Spinal cord (tissue), 10 donors: ENCODE data around the gene MGMT. TPM values are rescaled to one million over a fixed set of nuclear protein-coding genes. Genes with fewer than 3 reads are reported as not detected.

ENCODE experiments used
- DNase-seq, 6 donors: peaks; one replicate each; pipeline versions ENCODE4 v3.0.0 to v3.0.0-alpha.2; 2013 to 2015; ENCODE audit warnings: low spot score in 6 of 6, low read depth in 4 of 6
- H3K27ac ChIP-seq: one replicate; pipeline ENCODE4 v1.5.1; 2013; ENCODE audit warnings: low read depth, low read length, control low read depth
- H3K27me3 ChIP-seq: one replicate; pipeline ENCODE4 v1.6.1; 2013; ENCODE audit warnings: low read length; ENCODE audit not compliant: control insufficient read depth, insufficient read depth
- H3K36me3 ChIP-seq: one replicate; pipeline ENCODE4 v1.6.1; 2013; ENCODE audit warnings: low read length; ENCODE audit not compliant: control insufficient read depth, insufficient read depth
- H3K4me1 ChIP-seq: one replicate; pipeline ENCODE4 v1.6.1; 2013; ENCODE audit warnings: low read length; ENCODE audit not compliant: control insufficient read depth, insufficient read depth
- H3K4me3 ChIP-seq: one replicate; pipeline ENCODE4 v1.5.1; 2013; ENCODE audit warnings: low read depth, low read length, control low read depth
- H3K9me3 ChIP-seq: one replicate; pipeline ENCODE4 v1.6.1; 2013; ENCODE audit warnings: low read length; ENCODE audit not compliant: control insufficient read depth, insufficient read depth
- WGBS: methylation state at CpG from one replicate; pipeline ENCODE4 v1.1.5; 2013; ENCODE audit warnings: missing lambda C conversion rate; ENCODE audit not compliant: insufficient coverage; 5-methylcytosine and 5-hydroxymethylcytosine counted together
- polyA plus RNA-seq, 2 donors: library from polyadenylated mRNA; unstranded; fragments of 120-200 nt; gene quantifications; one replicate each; pipeline ENCODE4 v1.2.1, GENCODE V29; 2013; ENCODE audit not compliant: insufficient read length in 2 of 2
- total RNA-seq, 2 donors: library from RNA; depleted of rRNA in 1 of 2; stranded (reverse); fragments of 120-200 nt in 1 of 2; fragments of >200 nt in 1 of 2; gene quantifications; one replicate each; pipeline versions ENCODE4 v1.2.3 to v1.2.4, GENCODE V29; 2013 to 2014
- donor health status: healthy.

MGMT gene
- total and polyA plus RNA-seq, 4 donors: 10.4 to 31.9 (median 13.7) TPM

- DNase-seq: no peak
- Histone ChIP-seq H3K27ac (no peak overlapping the region), H3K4me1 (peaks cover 16% of the 10 kb centered on the region), H3K4me3 (no peak overlapping the region), H3K9me3 (no peaks in the 10 kb centered on the region), H3K36me3 (no peaks in the 10 kb centered on the region), H3K27me3 (no peaks in the 10 kb centered on the region)
- WGBS: 96% methylated on average over 8 of the region's 9 CpGs
Measured at GRCh38 chr10:129468187-129468586, 1.1 kb downstream of the MGMT start.

GRCh38 chr10:129470103-129470851, 3.2 kb downstream of the MGMT start:
- Histone ChIP-seq H3K27me3 (no peaks in the 10 kb centered on the region), H3K27ac (no peak overlapping the region), H3K4me1 (peaks cover 16% of the 10 kb centered on the region), H3K9me3 (no peaks in the 10 kb centered on the region), H3K4me3 (no peak overlapping the region), H3K36me3 (no peaks in the 10 kb centered on the region)
- WGBS: 68% methylated on average over 9 of the region's 11 CpGs
- DNase-seq: no peak

- Histone ChIP-seq H3K4me1 (peaks cover 9% of the 10 kb centered on the region), H3K27me3 (no peaks in the 10 kb centered on the region), H3K9me3 (no peaks in the 10 kb centered on the region), H3K36me3 (no peaks in the 10 kb centered on the region), H3K4me3 (no peak overlapping the region), H3K27ac (no peak overlapping the region)
- no peak for DNase-seq
- WGBS: 91% methylated on average over 7 of the region's 16 CpGs
Measured at GRCh38 chr10:129471447-129472175, 4.6 kb downstream of the MGMT start.

- Histone ChIP-seq H3K27me3 (no peaks in the 10 kb centered on the region), H3K9me3 (no peaks in the 10 kb centered on the region), H3K27ac (no peak overlapping the region), H3K4me1 (no peaks in the 10 kb centered on the region), H3K36me3 (peaks cover 4% of the 10 kb centered on the region), H3K4me3 (no peak overlapping the region)
- no peak for DNase-seq
- 88% methylated on average over 13 of the region's 22 CpGs for WGBS
Measured at GRCh38 chr10:129472696-129473555, 5.9 kb downstream of the MGMT start.

GRCh38 chr10:129474642-129475041, 7.6 kb downstream of the MGMT start:
- Histone ChIP-seq H3K27ac (no peak overlapping the region), H3K4me1 (no peaks in the 10 kb centered on the region), H3K27me3 (no peaks in the 10 kb centered on the region), H3K36me3 (peaks cover 4% of the 10 kb centered on the region), H3K9me3 (no peaks in the 10 kb centered on the region), H3K4me3 (no peak overlapping the region)
- no peak for DNase-seq
- 90% methylated on average over 11 of the region's 11 CpGs for WGBS

GRCh38 chr10:129476431-129476830, 9.4 kb downstream of the MGMT start:
- H3K27ac ChIP-seq: no peak overlapping the region
- WGBS: 94% methylated on average over 8 of the region's 8 CpGs
- peaks cover 4% of the 10 kb centered on the region for H3K36me3 ChIP-seq
- no peak for DNase-seq
- no peaks in the 10 kb centered on the region for H3K9me3 ChIP-seq
- H3K27me3 ChIP-seq: no peaks in the 10 kb centered on the region
- H3K4me3 ChIP-seq: no peak overlapping the region
- no peaks in the 10 kb centered on the region for H3K4me1 ChIP-seq

- no peaks in the 10 kb centered on the region for H3K4me1 ChIP-seq
- H3K9me3 ChIP-seq: no peaks in the 10 kb centered on the region
- DNase-seq: no peak
- H3K36me3 ChIP-seq: peaks cover 4% of the 10 kb centered on the region
- H3K4me3 ChIP-seq: no peak overlapping the region
- no peak overlapping the region for H3K27ac ChIP-seq
- H3K27me3 ChIP-seq: no peaks in the 10 kb centered on the region
- WGBS: 100% methylated on average over 3 of the region's 5 CpGs
Measured at GRCh38 chr10:129477051-129477450, 10.0 kb downstream of the MGMT start.

GRCh38 chr10:129481641-129482040, 14.6 kb downstream of the MGMT start:
- H3K9me3 ChIP-seq: peaks cover 10% of the 10 kb centered on the region
- H3K27ac ChIP-seq: no peak overlapping the region
- peaks cover 4% of the 10 kb centered on the region for H3K36me3 ChIP-seq
- H3K27me3 ChIP-seq: no peaks in the 10 kb centered on the region
- H3K4me1 ChIP-seq: no peaks in the 10 kb centered on the region
- no peak overlapping the region for H3K4me3 ChIP-seq
- WGBS: no CpG with 5 or more reads among the region's 1 CpG
- DNase-seq: no peak

GRCh38 chr10:129483430-129484010, 16.5 kb downstream of the MGMT start:
- H3K36me3 ChIP-seq: no peaks in the 10 kb centered on the region
- H3K27me3 ChIP-seq: no peaks in the 10 kb centered on the region
- no peaks in the 10 kb centered on the region for H3K4me1 ChIP-seq
- peak in 1 of 6 donors; percentile 9 for DNase-seq
- no peak overlapping the region for H3K27ac ChIP-seq
- H3K9me3 ChIP-seq: peaks cover 10% of the 10 kb centered on the region
- WGBS: 100% methylated on average over 1 of the region's 1 CpG
- H3K4me3 ChIP-seq: no peak overlapping the region
